ENCODE results near the gene PRR29. TPM values are rescaled to one million over a fixed set of nuclear protein-coding genes. Genes with fewer than 3 reads are reported as not detected.
"Not testable (repeated sequence)": the region's sequence is repeated elsewhere in the genome, so short reads cannot be mapped to it uniquely, and the experiment has no call there.

Gene PRR29
- total RNA-seq, 1 donor from 2014 or later, result 1.5 TPM

- intact Hi-C loops (cut with micrococcal nuclease), result no loop called here
Observed at GRCh38 chr17:63996430-63997182, 1.5 kb upstream of the PRR29 start.

DNA sequence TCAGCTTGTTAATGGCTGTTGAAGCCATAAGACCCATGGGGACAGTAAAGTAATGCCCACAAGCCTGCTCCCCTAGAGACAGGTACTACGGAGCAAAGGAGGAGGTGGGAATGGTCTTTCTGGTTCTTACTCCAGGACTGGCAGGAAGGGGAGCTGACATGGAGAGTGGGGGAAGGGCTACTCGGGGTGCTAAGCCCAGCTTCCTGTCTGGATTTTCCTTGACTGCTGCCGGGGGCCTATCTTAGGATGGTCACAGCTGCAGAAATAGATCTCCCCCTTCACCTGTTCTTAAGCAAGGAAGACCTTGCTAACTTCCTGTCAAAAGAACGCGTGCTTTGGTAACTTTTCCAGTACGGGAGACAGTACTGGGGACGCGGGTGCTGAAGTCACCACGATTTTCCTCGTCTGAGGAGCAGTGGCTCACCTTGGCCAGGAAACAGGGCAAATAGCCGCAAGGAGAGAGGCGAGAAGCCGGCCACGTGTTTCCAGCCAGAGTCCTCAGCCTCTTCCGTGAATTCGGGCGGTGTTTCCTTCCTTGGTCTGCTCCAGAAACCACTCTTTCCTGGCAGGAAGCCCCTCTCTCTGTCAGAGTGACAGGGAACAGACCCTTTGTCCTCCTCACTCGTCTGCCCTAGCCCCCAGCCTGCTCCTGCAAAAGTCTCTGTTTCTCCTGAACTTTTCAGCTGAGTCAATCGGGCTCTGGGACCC lies 656 bp upstream of the PRR29 start:
- intact Hi-C loops (cut with micrococcal nuclease), result loop anchor here (1.0 kb wide), 2 partner anchors 23 to 28 kb away; partner anchors contain the start of gene ICAM2

DNA sequence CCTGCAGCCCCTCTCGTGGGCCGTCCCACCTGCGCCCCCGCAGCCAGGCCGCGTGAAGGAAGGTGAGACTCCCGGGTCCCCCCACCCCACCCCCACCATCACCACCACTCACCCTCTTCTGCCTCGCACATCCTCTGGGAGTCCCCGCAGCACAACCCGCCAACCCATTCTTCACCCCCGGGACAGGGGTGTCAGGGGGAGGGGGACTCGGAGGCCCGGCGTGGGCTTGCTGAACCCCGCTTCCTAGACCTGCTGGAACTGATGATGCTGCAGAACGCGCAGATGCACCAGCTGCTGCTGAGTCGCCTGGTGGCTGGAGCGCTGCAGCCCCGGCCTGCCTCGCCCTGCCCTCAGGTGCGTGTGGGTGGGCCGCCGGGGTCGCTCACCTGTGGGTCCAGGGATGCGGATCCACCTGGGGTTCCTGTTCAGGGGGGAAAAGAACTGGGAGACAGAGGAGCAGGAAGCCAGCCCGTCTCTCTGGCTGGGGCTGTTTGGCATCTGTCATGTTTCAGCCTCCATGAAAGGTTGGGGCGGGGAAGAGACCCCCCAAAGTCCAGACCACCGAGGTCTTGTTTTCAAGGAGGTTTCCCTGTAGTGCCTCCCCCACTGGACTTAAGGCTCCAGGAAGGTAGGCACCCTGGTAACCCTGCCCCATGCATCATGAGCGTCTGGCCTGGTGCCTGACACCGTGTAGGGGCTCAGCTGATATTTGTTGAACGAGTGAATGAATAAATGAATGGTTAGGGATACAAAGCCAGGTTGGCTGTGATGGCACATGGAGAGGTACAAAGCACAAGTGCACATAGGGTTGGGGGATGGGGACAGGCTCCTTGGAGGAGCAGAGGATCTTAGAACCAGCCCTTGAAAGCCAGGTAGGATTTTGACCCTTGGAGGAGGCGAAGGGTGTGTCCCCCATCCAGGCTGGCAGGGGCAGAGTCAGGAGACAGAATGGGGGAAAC lies 849 bp downstream of the PRR29 start:
- intact Hi-C loops (cut with micrococcal nuclease), result loop anchor here (1.0 kb wide), 2 partner anchors 21 to 26 kb away; partner anchors contain the start of gene ICAM2

DNA sequence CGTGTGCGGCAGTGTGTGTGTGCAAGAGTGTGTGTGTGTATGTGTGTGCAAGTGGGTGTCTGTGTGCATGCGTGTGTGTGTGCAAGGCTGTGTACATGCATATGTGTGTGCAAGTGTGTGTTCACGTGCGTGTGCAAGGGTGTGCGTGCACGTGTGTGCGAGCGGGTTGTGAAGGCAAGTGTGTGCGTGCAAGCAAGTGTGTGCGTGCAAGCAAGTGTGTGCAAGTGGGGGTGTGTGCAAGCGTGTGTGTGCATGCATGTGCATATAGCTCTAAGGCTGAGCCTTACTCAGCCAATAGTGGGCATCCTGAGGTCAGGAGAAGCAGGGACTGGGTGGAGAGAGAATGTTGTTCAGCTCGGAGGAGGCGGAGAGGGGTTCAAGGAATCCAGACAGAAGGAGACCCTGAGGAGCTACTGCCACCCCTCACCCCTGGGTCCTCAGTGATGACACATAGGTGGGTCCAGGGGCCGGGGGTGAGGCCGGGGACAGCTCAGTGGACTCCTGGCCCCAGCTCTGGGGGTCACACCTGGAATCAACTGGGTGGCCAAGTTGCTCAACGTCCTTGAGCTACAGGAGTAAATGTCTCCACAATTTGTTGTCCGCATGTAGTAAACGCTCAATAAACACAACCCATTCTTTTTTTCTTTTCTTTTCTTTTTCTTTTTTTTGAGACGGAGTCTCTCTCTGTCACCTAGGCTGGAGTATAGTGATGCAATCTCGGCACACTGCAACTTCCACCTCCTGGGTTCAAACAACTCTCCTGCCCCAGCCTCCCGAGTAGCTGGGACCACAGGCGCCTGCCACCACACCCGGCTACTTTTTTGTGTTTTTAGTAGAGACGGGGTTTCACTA lies 1.8 kb downstream of the PRR29 start:
- intact Hi-C loops (cut with micrococcal nuclease), result no loop called here

GRCh38 chr17:64001091-64001579 lies 3.0 kb downstream of the PRR29 start:
- intact Hi-C loops (cut with micrococcal nuclease), result no loop called here

- intact Hi-C loops (cut with micrococcal nuclease), result no loop called here
Observed at GRCh38 chr17:64001763-64002529, 3.8 kb downstream of the PRR29 start.

DNA sequence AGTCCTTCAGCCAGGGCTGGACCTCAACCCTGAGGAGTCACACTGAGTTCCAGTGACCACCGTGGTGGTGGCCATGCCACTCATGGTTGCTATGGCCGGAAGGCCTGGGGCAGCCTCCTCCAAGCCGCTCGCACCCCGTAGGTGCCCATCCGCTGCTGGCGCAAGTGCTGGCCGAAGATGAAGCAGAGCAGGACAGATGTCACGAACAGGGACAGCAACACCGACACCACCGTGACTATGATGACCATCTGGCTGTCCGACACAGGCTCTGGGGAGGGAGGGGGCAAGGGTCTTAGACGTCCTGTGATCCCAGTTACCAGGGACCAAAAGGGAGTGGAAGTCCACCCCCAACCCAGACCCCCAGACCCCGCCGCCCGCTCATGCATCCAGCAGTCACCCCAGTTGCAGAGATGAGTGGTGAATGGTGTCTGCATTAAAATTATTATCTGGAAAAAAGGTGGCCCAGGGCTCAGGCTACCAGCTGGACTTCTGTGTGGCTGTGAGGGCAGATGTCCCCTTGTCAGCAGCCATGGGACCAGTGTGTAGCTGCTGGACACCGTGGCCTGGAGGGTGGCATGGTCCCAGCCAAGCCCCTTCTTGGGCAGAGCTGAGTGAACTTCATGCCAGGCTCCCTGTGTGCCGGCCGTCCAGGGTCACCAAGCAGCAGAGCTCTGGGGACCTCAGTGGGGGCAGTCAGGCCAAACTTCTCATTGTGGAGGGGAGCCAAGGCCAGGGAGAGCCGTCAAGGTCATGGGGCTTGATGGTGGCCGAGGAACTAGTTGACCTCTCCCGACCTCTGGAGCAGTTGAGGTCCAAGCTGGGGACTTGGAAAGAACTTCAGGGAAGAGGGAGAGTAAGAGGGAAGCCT lies 4.7 kb downstream of the PRR29 start:
- intact Hi-C loops (cut with micrococcal nuclease), result no loop called here

DNA sequence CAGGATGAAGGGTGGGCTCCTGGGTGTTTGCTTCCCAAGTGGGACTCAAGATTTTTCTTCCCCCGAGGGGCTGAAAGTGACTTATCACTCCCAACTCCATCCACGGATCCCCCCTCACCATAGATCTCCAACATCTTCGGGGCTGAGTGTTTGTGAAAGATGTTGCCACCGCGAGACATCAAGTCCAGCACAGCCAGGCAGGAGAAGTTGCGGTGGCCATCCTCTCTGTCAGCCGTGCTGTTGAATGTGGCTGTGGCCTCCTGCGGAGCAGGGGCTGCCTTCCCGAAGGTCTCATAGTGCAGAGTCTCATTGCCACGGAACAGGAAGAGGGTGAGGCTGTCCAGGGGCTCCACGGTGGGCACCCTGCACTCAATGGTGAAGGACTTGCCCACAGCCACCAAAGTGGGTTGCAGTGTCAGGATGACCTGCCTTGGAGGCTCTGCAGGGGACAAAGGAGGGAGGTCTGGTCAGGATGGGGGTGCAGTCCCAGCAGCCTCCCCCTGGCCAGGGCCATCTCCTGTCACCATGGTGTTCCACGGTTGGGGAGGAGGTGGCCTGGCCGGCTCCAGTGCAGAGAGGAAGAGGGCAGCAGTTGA lies 5.5 kb downstream of the PRR29 start:
- intact Hi-C loops (cut with micrococcal nuclease), result no loop called here

DNA sequence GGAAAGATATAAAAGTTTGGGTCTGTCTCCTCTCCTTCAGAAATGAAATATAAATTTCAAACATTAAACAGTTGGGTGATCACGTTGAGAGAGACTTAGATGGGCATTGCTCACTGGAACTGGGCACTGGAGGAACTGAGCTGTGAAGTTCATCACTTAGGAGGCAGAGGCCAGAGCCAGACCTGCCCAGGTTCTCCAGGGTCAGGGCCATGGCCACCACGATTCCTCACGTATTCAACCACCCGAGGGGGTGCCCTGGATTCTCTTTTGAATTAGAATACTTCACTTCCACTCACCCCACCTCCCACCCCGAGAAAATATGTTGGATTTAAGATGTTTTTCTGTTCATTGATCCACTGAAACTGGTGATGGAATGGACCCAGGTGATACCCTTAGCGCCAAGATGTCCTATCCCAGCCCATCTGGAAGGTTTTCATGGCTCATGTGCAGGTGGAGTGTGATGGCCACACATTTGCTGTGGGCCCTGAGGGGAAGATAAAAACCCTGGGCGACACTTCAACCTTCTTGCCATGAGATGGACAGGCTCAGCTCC lies 6.1 kb downstream of the PRR29 start:
- intact Hi-C loops (cut with micrococcal nuclease), result no loop called here

DNA sequence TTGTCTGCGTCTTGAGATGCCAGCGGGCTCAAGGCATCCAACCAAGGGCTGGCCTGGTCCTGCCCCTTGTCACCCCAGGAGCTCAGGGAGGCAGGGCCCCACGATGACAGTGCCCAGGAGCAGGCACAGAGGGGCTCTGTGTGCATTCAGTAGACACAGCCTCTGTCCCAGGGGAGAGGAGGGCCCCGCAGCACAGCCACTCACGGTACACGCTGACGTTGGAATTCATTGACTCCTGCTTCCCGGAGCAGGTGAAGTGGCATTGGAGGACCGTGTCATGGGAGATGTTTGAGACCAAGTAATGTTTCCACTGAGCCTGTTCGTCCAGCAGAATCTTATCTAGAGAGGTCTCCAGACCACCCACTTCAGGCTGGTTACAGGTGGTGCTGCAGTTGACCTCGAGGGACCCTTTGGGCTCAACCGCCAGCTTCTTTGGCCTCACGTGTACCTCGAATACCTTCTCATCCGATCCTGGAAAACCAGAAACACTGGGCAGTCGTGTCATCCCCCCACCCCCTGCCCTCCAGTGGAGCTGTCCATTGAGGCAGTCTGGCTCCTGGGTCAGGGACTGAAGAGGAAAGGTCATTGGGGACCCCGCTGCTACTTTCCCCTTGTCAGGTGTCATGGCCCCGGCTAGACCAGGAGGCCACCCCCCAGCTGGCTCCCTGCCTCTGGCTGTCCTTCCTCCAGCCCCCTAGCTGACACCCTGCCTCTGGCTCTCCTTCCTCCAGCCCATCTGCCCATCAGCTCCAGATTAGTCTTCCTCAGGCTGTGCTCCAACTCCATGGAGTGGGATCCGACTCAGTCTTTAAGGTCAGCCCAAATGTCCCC lies 7.0 kb downstream of the PRR29 start:
- intact Hi-C loops (cut with micrococcal nuclease), result no loop called here

DNA sequence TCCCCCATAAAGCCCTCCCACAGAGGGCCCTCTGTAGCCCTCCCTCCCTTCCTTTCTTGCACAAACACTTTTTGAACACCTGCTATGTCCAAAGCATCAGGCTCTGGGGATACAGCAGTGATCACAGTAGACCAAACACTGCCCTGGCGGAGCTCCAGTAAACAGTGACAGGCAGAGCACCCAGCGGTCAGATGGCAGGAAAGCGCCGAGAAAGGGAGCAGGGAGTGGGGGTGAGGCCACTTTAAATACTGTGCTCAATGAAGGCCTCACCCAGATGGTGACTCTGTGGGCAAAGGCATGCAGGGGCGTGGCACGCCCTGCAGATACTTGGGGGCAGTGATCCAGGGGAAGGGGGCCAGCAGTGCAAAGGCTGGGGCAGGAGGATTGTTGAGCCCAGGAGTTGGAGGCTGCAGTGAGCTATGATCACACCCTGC lies 7.6 kb downstream of the PRR29 start:
- intact Hi-C loops (cut with micrococcal nuclease), result no loop called here

- intact Hi-C loops (cut with micrococcal nuclease), result no loop called here
Observed at GRCh38 chr17:64006361-64007088, 8.4 kb downstream of the PRR29 start.

DNA sequence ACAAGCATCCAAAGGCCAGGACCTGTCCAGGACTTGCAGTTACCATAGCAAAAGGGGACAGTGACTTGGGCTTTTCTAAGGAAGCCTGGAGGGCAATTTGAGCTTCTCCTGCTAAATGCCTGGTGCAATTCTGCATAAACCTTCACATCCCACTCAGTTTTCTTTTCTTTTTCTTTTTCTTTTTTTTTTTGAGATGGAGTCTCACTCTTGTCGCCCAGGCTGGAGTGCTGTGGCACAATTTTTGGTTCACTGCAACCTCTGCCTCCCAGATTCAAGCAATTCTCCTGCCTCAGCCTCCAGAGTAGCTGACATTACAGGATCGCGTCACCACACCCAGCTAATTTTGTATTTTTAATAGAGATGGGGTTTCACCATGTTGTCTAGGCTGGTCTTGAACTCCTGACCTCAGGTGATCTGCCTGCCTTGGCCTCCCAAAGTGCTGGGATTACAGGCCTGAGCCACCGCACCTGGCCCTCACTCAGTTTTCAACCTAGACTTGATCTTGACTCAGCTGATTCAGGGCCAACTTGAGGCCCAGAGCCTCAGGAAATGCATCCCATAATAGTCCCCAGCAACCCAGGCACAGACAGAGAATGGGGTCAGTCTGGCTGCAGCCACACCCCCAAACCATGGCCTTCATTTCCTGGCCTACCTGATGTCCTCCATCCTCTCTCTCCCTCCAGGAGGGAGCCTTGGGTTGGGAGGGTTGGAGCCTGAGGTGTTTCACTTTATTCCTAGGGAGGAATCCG lies 9.1 kb downstream of the PRR29 start:
- intact Hi-C loops (cut with micrococcal nuclease), result not testable (repeated sequence)

DNA sequence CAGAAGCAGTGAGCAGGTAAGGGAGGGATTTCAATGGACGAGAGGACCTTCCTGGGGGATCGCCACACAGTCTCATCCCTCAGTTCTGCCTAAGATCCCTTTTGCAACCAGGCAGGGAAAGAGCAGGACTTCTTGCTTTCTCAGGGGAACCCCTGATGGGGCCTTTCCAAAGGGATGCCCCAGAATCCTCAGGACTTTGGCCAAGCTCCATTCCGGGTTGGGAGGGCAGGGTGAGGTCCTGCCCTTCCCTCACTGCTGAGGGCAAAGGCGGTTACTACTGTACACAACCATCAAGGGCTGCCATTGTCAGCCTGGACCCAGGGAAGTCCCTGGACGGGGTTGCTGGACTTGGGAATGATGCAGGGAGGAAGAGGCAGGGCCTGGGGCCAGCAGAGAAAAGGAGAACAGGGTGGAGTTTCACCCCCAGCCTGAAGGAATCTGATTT lies 9.7 kb downstream of the PRR29 start:
- intact Hi-C loops (cut with micrococcal nuclease), result no loop called here

DNA sequence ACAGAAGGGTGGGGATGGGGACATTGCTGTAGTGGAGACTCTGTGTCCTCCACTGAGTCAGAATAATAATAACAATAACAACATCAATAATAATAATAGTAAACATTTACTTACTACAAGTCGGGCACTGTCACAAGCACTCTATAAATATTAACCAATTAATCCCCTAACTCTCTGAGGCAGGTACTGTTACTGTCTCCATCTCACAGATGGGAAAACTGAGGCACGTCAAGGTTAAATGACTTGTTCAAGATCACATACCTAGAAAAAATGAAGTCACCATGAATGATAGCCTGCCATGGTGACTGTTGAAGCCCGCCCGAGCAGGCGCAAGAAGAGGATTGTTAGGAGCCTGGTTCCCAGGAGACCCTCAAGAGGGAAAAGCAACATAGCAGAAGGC lies 10.2 kb downstream of the PRR29 start:
- intact Hi-C loops (cut with micrococcal nuclease), result no loop called here

GRCh38 chr17:64008830-64009229 lies 10.7 kb downstream of the PRR29 start:
- intact Hi-C loops (cut with micrococcal nuclease), result no loop called here

Data from T-helper 2 cell treated with Interferon-gamma antibody and Interleukin-4, amounts not matched to agents 100 ng/mL and 5 ng/mL, for 36 hours (primary cell).